Measurements from ENCODE around the gene HHEX. TPM values are rescaled to one million over a fixed set of nuclear protein-coding genes. Genes with fewer than 3 reads are reported as not detected.

Gene HHEX
- total and polyA plus RNA-seq, 11 donors = 1.5 to 14.0 (median 3.9) TPM

DNA sequence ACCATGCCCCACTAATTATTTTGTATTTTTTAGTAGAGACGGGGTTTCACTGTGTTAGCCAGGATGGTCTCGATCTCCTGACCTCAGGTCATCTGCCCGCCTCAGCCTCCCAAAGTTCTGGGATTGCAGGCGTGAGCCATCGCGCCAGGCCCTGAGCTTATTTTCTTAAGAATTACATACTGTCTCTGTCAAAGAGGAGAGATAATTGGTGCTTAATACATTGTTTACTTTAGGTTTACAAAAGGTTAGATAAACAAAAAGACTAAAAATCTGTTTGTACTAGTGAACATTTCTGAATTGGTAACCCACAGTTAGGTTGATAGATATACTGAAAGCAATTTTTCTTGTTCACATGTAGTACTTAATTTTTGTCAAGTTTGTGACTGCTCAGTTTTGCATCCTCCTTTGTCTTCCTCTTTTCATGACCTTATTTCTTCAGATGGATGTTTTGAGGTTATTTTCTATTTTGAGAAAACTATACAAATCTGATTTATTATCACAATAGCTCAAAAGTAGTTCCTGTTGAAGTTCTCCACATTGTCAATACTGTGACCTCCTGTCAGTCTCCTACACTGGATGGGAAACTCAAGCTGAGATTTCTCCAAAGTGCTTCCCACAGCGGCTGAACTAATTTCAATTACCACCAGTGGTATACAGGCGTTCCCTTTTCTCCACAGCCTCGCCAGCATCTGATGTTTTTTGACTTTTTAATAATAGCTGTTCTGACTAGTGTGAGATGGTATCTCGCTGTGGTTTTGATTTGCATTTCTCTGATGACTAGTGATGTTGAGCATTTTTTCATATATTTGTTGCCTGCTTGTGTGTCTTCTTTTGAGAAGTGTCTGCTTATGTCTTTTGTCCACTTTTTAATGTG is 22.5 kb downstream of the HHEX start:
- Histone ChIP-seq H3K36me3 (no peaks in the 10 kb centered on the region), H3K9me3 (no peaks in the 10 kb centered on the region), H3K27ac (no peak overlapping the region), H3K4me3 (no peak overlapping the region), H3K27me3 (peaks cover 0 to 8% (median 0%) of the 10 kb centered on the region in 9 donors), H3K4me1 (peaks cover 0 to 8% (median 0%) of the 10 kb centered on the region in 12 donors)
- intact Hi-C loops (cut with DNase I) = no loop called here
- ATAC-seq = no peak
- no peak for DNase-seq
- WGBS, 4 donors = 85 to 90% (median 89%) methylated on average over 10 of the region's 10 CpGs
- TF ChIP-seq CTCF (IDR thresholded peaks at IDR 0.05) (no peak), POLR2A (IDR thresholded peaks at IDR 0.05) (no peak)

DNA sequence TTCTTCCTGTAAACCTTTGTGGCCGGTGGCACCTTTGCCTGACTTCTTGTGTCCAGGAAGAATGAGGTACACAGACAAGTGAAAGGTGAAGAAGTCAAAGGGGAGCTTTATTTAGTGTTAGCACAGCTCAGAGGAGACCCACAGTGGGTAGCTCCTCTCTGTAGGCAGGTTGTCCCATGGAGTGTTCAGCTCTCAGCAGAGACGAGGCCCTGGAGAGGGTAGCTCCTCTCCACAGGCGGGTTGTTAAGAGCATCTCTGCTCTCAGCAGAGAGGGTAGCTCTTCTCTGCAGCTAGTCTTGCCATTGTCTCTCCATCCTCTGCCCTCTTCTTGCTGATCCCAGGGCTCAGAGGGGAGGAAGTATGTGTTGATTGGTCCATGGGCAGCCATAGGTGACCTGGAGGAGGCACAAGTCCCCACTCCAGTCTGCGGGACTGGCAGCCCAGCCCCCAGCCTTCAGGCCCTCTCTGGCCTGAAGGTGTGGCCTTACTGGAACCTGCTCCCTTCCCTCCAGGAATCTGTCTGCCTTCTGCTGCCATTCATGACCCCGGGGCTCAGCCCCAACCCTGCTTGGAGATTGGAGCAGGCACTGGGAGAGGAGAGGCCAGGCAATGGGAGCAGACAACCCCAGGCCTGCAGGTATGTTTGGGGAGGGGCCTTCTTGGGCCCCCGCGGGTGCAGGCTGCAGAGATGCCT is 24.5 kb downstream of the HHEX start:
- WGBS, 4 donors = 73 to 94% (median 81%) methylated on average over 5 to 7 of the region's 7 CpGs
- H3K36me3 ChIP-seq = no peaks in the 10 kb centered on the region
- peaks cover 0 to 8% (median 0%) of the 10 kb centered on the region in 12 donors for H3K4me1 ChIP-seq
- no peak overlapping the region for H3K27ac ChIP-seq
- H3K9me3 ChIP-seq = no peaks in the 10 kb centered on the region
- TF ChIP-seq POLR2A (IDR thresholded peaks at IDR 0.05) (no peak), CTCF (IDR thresholded peaks at IDR 0.05) (no peak)
- ATAC-seq = no peak
- H3K27me3 ChIP-seq = peaks cover 0 to 13% (median 0%) of the 10 kb centered on the region in 9 donors
- DNase-seq = no peak
- H3K4me3 ChIP-seq = no peak overlapping the region
- intact Hi-C loops (cut with DNase I) = no loop called here

DNA sequence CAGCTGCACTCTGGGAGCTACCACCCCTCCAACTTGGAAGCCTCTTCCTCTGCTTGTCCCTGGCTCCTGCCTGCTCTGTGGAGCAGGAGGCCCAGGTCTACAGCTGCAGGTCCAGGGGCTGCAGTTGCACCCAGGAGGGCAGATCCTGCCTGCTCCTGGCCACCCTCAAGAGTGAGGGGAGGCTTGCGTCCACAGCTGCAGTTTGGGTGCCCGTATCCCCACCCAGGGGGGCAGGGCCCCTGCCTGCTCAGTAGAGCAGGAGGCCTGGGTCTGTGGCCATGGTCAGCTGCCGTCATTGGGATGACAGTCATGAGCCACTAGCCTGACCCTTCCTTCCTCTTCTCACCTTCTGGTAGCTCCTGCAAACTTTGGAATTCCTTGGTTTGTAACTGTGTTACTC is 25.1 kb downstream of the HHEX start:
- intact Hi-C loops (cut with DNase I) = no loop called here
- 92 to 97% (median 94%) methylated on average over 3 of the region's 3 CpGs for WGBS, 4 donors
- Histone ChIP-seq H3K36me3 (no peaks in the 10 kb centered on the region), H3K4me1 (peaks cover 0 to 8% (median 0%) of the 10 kb centered on the region in 12 donors), H3K27ac (no peak overlapping the region), H3K27me3 (peaks cover 0 to 13% (median 0%) of the 10 kb centered on the region in 9 donors), H3K4me3 (no peak overlapping the region), H3K9me3 (no peaks in the 10 kb centered on the region)
- no peak for DNase-seq
- no peak for TF ChIP-seq POLR2A (IDR thresholded peaks at IDR 0.05)
- TF ChIP-seq CTCF (IDR thresholded peaks at IDR 0.05) = no peak
- ATAC-seq = no peak

All from heart left ventricle (tissue), 16 donors.